ENCODE results near the gene ST3GAL4.

Gene ST3GAL4

GRCh38 chr11:126415669-126416420 lies 60.4 kb downstream of the ST3GAL4 start (continued):
- TF ChIP-seq SP7 (tag by site-specific recombination; IDR thresholded peaks at IDR 0.05) (no peak), ZNF146 (tag by site-specific recombination; IDR thresholded peaks at IDR 0.05) (no peak), ZBTB17 (tag by site-specific recombination; IDR thresholded peaks at IDR 0.05) (no peak), ZNF580 (tag by site-specific recombination; IDR thresholded peaks at IDR 0.05) (no peak)

- no peaks in the 10 kb centered on the region for H3K4me1 ChIP-seq (ENCODE audit: control insufficient read depth, insufficient read depth, low read length)
- H3K9me3 ChIP-seq (ENCODE audit: control insufficient read depth, insufficient read depth, low read depth, low read length) = no peaks in the 10 kb centered on the region
- CTCF ChIA-PET = interaction anchor here (1.1 to 1.4 kb wide), 2 partner anchors 24 to 64 kb away, joined by 3 to 4 read pairs; no protein-coding TSS in a partner anchor
- TF ChIP-seq KLF1 (tag by site-specific recombination; IDR thresholded peaks at IDR 0.05) (peak; percentile 53), ZSCAN23 (tag by site-specific recombination; IDR thresholded peaks at IDR 0.05) (no peak), ZBTB26 (tag by site-specific recombination; optimal IDR thresholded peaks at IDR 0.05) (peak; percentile 53), ZNF530 (tag by site-specific recombination; IDR thresholded peaks at IDR 0.05; ENCODE audit: low read depth) (no peak)
- no peak overlapping the region; the same call in 1 of the 2 replicates for H3K4me3 ChIP-seq (ENCODE audit: low read depth, low read length)
- H3K36me3 ChIP-seq (ENCODE audit: control insufficient read depth in 2 of 2, insufficient read depth in 1 of 2, low read length in 2 of 2) = peaks cover 0 to 9% of the 10 kb centered on the region in 2 experiments; a peak in 1 of 3 replicates
- H3K27ac ChIP-seq (ENCODE audit: extremely low read depth, low read depth, low read length) = no peak overlapping the region
- POLR2A ChIA-PET = interaction anchor here (0.6 kb wide), 2 partner anchors 97 to 117 kb away, joined by 6 to 7 read pairs; no protein-coding TSS in a partner anchor
These were observed 61.1 kb downstream of the ST3GAL4 start for GRCh38 chr11:126416542-126417090.

GRCh38 chr11:126417091-126417862 lies 61.8 kb downstream of the ST3GAL4 start:
- H3K9me3 ChIP-seq (ENCODE audit: control insufficient read depth, insufficient read depth, low read depth, low read length) = no peaks in the 10 kb centered on the region
- H3K36me3 ChIP-seq (ENCODE audit: control insufficient read depth in 2 of 2, insufficient read depth in 1 of 2, low read length in 2 of 2) = peaks cover 0 to 7% of the 10 kb centered on the region in 2 experiments; a peak in 1 of 3 replicates
- no peak overlapping the region for H3K4me3 ChIP-seq (ENCODE audit: low read depth, low read length)
- CTCF ChIA-PET = interaction anchor here (0.8 to 1.4 kb wide), 3 partner anchors 23 to 109 kb away, joined by 3 to 4 read pairs (median 3); no protein-coding TSS in a partner anchor
- no peak for TF ChIP-seq ZNF658 (tag by site-specific recombination; IDR thresholded peaks at IDR 0.05)
- TF ChIP-seq ZSCAN23 (tag by site-specific recombination; IDR thresholded peaks at IDR 0.05) = no peak
- peak; percentile 24; the same call in 1 of the 2 replicates for TF ChIP-seq PRDM10 (tag by site-specific recombination; IDR thresholded peaks at IDR 0.05)
- TF ChIP-seq ZNF843 (tag by site-specific recombination; IDR thresholded peaks at IDR 0.05) = no peak
- TF ChIP-seq ZSCAN16 (tag by site-specific recombination; IDR thresholded peaks at IDR 0.05) = no peak
- no peak for TF ChIP-seq ZNF664 (tag by site-specific recombination; IDR thresholded peaks at IDR 0.05)
- no peak for TF ChIP-seq ZNF311 (tag by site-specific recombination; IDR thresholded peaks at IDR 0.05; ENCODE audit: borderline replicate concordance)
- no peak for TF ChIP-seq ZNF23 (tag by site-specific recombination; IDR thresholded peaks at IDR 0.05; ENCODE audit: borderline replicate concordance)
- no peaks in the 10 kb centered on the region for H3K4me1 ChIP-seq (ENCODE audit: control insufficient read depth, insufficient read depth, low read length)
- POLR2A ChIA-PET = interaction anchor here (0.6 kb wide), 2 partner anchors 97 to 117 kb away, joined by 6 to 7 read pairs; no protein-coding TSS in a partner anchor
- no peak overlapping the region for H3K27ac ChIP-seq (ENCODE audit: extremely low read depth, low read depth, low read length)
